Measurements from ENCODE around the gene AAGAB. TPM values are rescaled to one million over a fixed set of nuclear protein-coding genes. Genes with fewer than 3 reads are reported as not detected.

Gene AAGAB
- total and polyA plus RNA-seq, 3 donors from 2014 or later = 36.4 to 40.4 (median 36.6) TPM

DNA sequence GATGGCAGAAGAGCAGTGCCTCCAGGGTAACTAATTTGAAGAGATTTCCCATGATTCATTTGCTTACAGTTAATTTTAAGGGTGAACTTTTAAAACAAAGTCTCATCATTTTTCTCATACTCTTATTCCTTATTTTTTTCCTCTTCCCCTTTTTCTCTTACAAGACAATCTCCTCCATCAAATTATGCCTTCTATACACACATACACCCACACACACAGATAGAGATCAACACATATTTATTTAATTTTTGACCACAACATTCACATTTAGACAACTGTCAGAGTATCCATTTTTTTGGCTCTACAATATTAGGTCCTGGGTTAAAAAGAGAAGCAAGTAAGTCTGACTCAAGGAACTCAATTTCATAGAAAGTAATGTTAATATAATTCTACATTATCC lies 37.6 kb downstream of the AAGAB start:
- intact Hi-C loops (cut with DNase I; ENCODE audit: low total_unique reads) = no loop called here
- no peak for DNase-seq
- H3K27ac ChIP-seq = no peak overlapping the region
- no peaks in the 10 kb centered on the region for H3K9me3 ChIP-seq
- no peaks in the 10 kb centered on the region for H3K4me1 ChIP-seq
- TF ChIP-seq POLR2A (IDR thresholded peaks at IDR 0.05) (no peak), CTCF (IDR thresholded peaks at IDR 0.05) (no peak)
- no peaks in the 10 kb centered on the region for H3K27me3 ChIP-seq
- H3K36me3 ChIP-seq (ENCODE audit: low read depth, missing control alignments) = no peaks in the 10 kb centered on the region
- H3K4me3 ChIP-seq = no peak overlapping the region

- 90 to 91% methylated on average over 6 of the region's 6 CpGs for WGBS, 2 donors
- Histone ChIP-seq H3K4me1 (no peaks in the 10 kb centered on the region), H3K9me3 (no peaks in the 10 kb centered on the region), H3K27ac (no peak overlapping the region), H3K4me3 (no peak overlapping the region), H3K36me3 (ENCODE audit: low read depth, missing control alignments) (no peaks in the 10 kb centered on the region), H3K27me3 (no peaks in the 10 kb centered on the region)
- TF ChIP-seq CTCF (IDR thresholded peaks at IDR 0.05) (no peak), POLR2A (IDR thresholded peaks at IDR 0.05) (no peak)
- DNase-seq = no peak
- intact Hi-C loops (cut with DNase I; ENCODE audit: low total_unique reads) = no loop called here
Observed at GRCh38 chr15:67215102-67215501, 39.4 kb downstream of the AAGAB start.

GRCh38 chr15:67212684-67213367 lies 41.6 kb downstream of the AAGAB start:
- intact Hi-C loops (cut with DNase I; ENCODE audit: low total_unique reads) = no loop called here
- Histone ChIP-seq H3K4me3 (no peak overlapping the region), H3K27ac (no peak overlapping the region), H3K36me3 (ENCODE audit: low read depth, missing control alignments) (no peaks in the 10 kb centered on the region), H3K9me3 (no peaks in the 10 kb centered on the region), H3K27me3 (no peaks in the 10 kb centered on the region), H3K4me1 (no peaks in the 10 kb centered on the region)
- no peak for DNase-seq
- 93% methylated on average over 4 of the region's 4 CpGs for WGBS, 2 donors
- no peak for TF ChIP-seq CTCF (IDR thresholded peaks at IDR 0.05)

DNA sequence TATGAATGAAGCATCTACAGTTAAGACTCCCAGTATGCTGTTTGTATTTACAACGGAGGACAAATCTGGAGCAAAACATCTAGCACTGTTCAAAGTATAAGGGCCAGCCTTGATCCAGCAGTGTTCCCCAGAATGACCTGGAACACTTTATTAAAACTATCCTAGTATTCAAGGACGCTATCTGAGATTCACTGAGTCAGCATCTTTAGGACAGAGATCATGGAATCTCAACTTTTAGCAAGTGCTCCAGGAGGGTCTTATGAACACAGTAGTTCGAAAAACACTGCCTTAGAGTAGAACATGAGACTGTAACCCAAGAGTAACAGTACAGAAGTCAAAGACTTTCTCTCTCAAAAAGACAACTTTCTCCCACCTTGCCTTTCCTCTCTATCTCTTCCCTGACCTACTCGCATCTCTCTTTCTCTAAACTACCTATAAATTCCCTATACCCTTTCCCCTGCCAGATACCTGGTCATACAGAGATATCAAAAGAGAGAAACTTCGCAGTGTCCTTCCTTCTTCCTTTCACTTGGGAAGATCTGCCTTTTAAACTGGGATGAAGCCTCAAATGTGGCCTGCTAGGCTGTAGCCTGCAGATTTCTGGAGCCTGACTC lies 43.8 kb downstream of the AAGAB start:
- TF ChIP-seq POLR2A (IDR thresholded peaks at IDR 0.05) = no peak
- WGBS, 2 donors = 76 to 77% methylated on average over 5 of the region's 5 CpGs
- H3K9me3 ChIP-seq = no peaks in the 10 kb centered on the region
- no peaks in the 10 kb centered on the region for H3K27me3 ChIP-seq
- DNase-seq = no peak
- H3K27ac ChIP-seq = no peak overlapping the region
- no peaks in the 10 kb centered on the region for H3K36me3 ChIP-seq (ENCODE audit: low read depth, missing control alignments)
- intact Hi-C loops (cut with DNase I; ENCODE audit: low total_unique reads) = no loop called here
- H3K4me3 ChIP-seq = no peak overlapping the region
- no peaks in the 10 kb centered on the region for H3K4me1 ChIP-seq

- intact Hi-C loops (cut with DNase I; ENCODE audit: low total_unique reads) = no loop called here
- H3K9me3 ChIP-seq = no peaks in the 10 kb centered on the region
- TF ChIP-seq POLR2A (IDR thresholded peaks at IDR 0.05) (no peak), CTCF (IDR thresholded peaks at IDR 0.05) (no peak)
- H3K4me3 ChIP-seq = no peak overlapping the region
- no peak for DNase-seq
- H3K27me3 ChIP-seq = no peaks in the 10 kb centered on the region
- 60 to 90% methylated on average over 2 of the region's 2 CpGs for WGBS, 2 donors
- H3K4me1 ChIP-seq = no peaks in the 10 kb centered on the region
- no peak overlapping the region for H3K27ac ChIP-seq
- H3K36me3 ChIP-seq (ENCODE audit: low read depth, missing control alignments) = no peaks in the 10 kb centered on the region
Observed at GRCh38 chr15:67208396-67208795, 46.1 kb downstream of the AAGAB start.

All from testis (tissue), 3 donors.